SK-N-MC (cell line): ENCODE data around the gene CORT.
"Not testable (repeated sequence)": the region's sequence is repeated elsewhere in the genome, so short reads cannot be mapped to it uniquely, and the experiment has no call there.

Experiments used
- EZH2 ChIP-seq: fragments of 200-600 bp; sonication (generic); IDR thresholded peaks from one replicate; pipeline ENCODE4 v1.6.1; 2017; ENCODE audit warnings: antibody characterized with exemption
- FOXP2 ChIP-seq: optimal IDR thresholded peaks from 2 replicates; pipeline ENCODE3; 2011; ENCODE audit warnings: mild to moderate bottlenecking, moderate library complexity; ENCODE audit not compliant: insufficient read depth; ENCODE audit errors: extremely low read length, control extremely low read depth
- POLR2AphosphoS5 ChIP-seq: IDR thresholded peaks from 2 replicates; pipeline ENCODE4 v1.6.1; 2012; ENCODE audit warnings: mild to moderate bottlenecking, low read depth, low read length, borderline replicate concordance

DNA sequence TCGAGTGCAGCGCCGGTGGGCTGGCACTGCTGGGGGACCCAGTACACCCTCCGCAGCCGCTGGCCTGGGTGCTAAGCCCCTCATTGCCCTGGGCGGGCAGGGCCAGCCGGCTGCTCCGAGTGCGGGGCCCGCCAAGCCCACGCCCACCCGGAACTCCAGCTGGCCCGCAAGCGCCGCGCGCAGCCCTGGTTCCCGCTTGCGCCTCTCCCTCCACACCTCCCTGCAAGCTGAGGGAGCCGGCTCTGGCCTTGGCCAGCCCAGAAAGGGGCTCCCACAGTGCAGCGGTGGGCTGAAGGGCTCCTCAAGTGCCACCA is 23.3 kb upstream of the CORT start:
- TF ChIP-seq EZH2, POLR2AphosphoS5, FOXP2: not testable (repeated sequence)
